Hepatocyte (in vitro differentiated cells): ENCODE data around the gene PSMC1.

ENCODE experiments used
- CTCF ChIP-seq: fragments of 200-600 bp; sonication (generic); IDR thresholded peaks from 2 replicates; pipeline ENCODE4 v1.5.1; 2016; ENCODE audit warnings: antibody characterized with exemption, mild to moderate bottlenecking; ENCODE audit not compliant: poor library complexity
- EZH2phosphoT487 ChIP-seq: fragments of 200-600 bp; sonication (generic); IDR thresholded peaks from one replicate; pipeline ENCODE4 v1.6.1; 2018; ENCODE audit warnings: antibody characterized with exemption, mild to moderate bottlenecking, low read depth, moderate library complexity; ENCODE audit not compliant: unreplicated experiment, severe bottlenecking

GRCh38 chr14:90287791-90288190, 31.4 kb downstream of the PSMC1 start:
- TF ChIP-seq CTCF: no peak
- TF ChIP-seq EZH2phosphoT487: no peak
